SH-SY5Y (cell line): ENCODE results near the gene MRPS2.
"Not testable (repeated sequence)": the region's sequence is repeated elsewhere in the genome, so short reads cannot be mapped to it uniquely, and the experiment has no call there.

Experiments
- GATA2 ChIP-seq: IDR thresholded peaks from 2 replicates; pipeline ENCODE4 v1.6.1; 2011; ENCODE audit warnings: mild to moderate bottlenecking, low read depth, low read length
- GATA3 ChIP-seq: IDR thresholded peaks from 2 replicates; pipeline ENCODE4 v1.6.1; 2011; ENCODE audit warnings: low read depth, mild to moderate bottlenecking, low read length, moderate library complexity

- not testable (repeated sequence) for TF ChIP-seq GATA2, GATA3
Observed at GRCh38 chr9:135545646-135546176, 45.2 kb downstream of the MRPS2 start, which contains the start of gene OBP2A.
